Parathyroid adenoma (tissue), 2 donors: ENCODE measurements around the gene TECTB.

Source experiments
- H2AFZ ChIP-seq: fragments of 300-600 bp; sonication (generic); one replicate; pipeline ENCODE4 v1.7.0; 2017; ENCODE audit warnings: antibody characterized with exemption, mild to moderate bottlenecking
- H3K27ac ChIP-seq: fragments of 300-600 bp; sonication (generic); one replicate; pipeline ENCODE4 v1.7.0; 2017
- H3K27me3 ChIP-seq: fragments of 300-600 bp; sonication (generic); one replicate; pipeline ENCODE4 v1.7.0; 2017; ENCODE audit warnings: low read length; ENCODE audit not compliant: control insufficient read depth, insufficient read depth
- H3K36me3 ChIP-seq: fragments of 300-600 bp; sonication (generic); one replicate; pipeline ENCODE4 v1.7.0; 2017; ENCODE audit warnings: low read length; ENCODE audit not compliant: control insufficient read depth, insufficient read depth
- H3K4me1 ChIP-seq: fragments of 300-600 bp; sonication (generic); one replicate; pipeline ENCODE4 v1.7.0; 2017; ENCODE audit warnings: control low read depth
- H3K4me2 ChIP-seq: fragments of 300-600 bp; sonication (generic); one replicate; pipeline ENCODE4 v1.7.0; 2017; ENCODE audit warnings: low read length
- H3K4me3 ChIP-seq: fragments of 300-600 bp; sonication (generic); one replicate; pipeline ENCODE4 v1.7.0; 2017; ENCODE audit warnings: low read depth, low read length
- H3K79me2 ChIP-seq: fragments of 300-600 bp; sonication (generic); one replicate; pipeline ENCODE4 v1.7.0; 2017; ENCODE audit warnings: control low read depth
- H3K9ac ChIP-seq: fragments of 300-600 bp; sonication (generic); one replicate; pipeline ENCODE4 v1.7.0; 2017; ENCODE audit warnings: mild to moderate bottlenecking
- H3K9me3 ChIP-seq: fragments of 300-600 bp; sonication (generic); one replicate; pipeline ENCODE4 v1.7.0; 2017; ENCODE audit warnings: low read length; ENCODE audit not compliant: control insufficient read depth
- TF ChIP-seq, protein P1 (sequence below): fragments of 300-600 bp; sonication (generic); IDR thresholded peaks from one replicate; pipeline ENCODE4 v1.7.0; 2017; ENCODE audit warnings: antibody characterized with exemption, mild to moderate bottlenecking
- donor health status: primary hyperparathyroidism.

Gene TECTB

DNA sequence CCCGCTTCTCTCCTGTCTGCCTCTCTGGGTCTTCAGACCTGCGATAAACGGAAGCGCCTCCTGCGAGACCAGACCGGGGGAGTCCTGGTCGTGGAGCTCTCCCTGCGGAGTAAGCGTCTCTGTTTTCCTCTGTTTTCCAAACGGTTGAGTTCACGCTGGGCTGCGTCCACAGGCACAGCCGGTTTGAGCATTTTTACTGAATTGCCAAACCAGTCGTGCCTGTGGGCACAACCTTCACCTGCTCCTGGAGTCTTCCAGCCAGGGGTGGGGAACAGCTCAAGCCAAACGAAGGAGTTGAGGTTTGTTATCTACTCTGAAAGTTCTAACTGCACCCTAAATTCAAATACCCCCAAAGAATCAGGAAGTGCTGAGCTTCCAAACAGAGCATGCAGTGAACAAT is 16.3 kb downstream of the TECTB start:
- Histone ChIP-seq H3K79me2 (no peaks in the 10 kb centered on the region), H3K36me3 (no peaks in the 10 kb centered on the region), H3K27ac (no peak overlapping the region), H2AFZ (no peak overlapping the region), H3K4me2 (no peak overlapping the region), H3K9me3 (no peaks in the 10 kb centered on the region), H3K4me1 (no peaks in the 10 kb centered on the region), H3K27me3 (no peaks in the 10 kb centered on the region), H3K4me3 (no peak overlapping the region), H3K9ac (no peak overlapping the region)
- TF ChIP-seq, protein P1, sequence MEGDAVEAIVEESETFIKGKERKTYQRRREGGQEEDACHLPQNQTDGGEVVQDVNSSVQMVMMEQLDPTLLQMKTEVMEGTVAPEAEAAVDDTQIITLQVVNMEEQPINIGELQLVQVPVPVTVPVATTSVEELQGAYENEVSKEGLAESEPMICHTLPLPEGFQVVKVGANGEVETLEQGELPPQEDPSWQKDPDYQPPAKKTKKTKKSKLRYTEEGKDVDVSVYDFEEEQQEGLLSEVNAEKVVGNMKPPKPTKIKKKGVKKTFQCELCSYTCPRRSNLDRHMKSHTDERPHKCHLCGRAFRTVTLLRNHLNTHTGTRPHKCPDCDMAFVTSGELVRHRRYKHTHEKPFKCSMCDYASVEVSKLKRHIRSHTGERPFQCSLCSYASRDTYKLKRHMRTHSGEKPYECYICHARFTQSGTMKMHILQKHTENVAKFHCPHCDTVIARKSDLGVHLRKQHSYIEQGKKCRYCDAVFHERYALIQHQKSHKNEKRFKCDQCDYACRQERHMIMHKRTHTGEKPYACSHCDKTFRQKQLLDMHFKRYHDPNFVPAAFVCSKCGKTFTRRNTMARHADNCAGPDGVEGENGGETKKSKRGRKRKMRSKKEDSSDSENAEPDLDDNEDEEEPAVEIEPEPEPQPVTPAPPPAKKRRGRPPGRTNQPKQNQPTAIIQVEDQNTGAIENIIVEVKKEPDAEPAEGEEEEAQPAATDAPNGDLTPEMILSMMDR = no peak

DNA sequence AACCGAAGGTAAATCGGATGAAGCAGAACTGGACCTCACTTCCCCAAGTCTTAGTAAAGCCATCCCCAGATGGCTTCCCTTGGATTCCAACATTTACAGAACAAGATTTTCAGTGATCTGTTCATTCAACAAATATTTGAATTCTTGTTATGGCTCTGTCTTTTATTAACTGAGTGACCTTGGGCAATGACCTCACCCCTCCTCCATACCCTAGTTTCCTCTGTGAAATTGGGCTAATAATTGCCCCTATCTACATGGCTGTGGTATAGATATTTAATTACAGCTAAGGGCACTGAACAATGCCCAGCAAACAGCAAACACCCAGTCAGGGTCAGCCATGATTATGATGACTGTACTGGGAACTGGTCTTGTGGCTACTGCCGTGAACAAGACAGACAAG is 19.1 kb downstream of the TECTB start:
- no peaks in the 10 kb centered on the region for H3K9me3 ChIP-seq
- H3K4me3 ChIP-seq = no peak overlapping the region
- TF ChIP-seq, protein P1 = no peak
- H3K9ac ChIP-seq = no peak overlapping the region
- H3K36me3 ChIP-seq = no peaks in the 10 kb centered on the region
- H3K27ac ChIP-seq = no peak overlapping the region
- no peak overlapping the region for H3K4me2 ChIP-seq
- no peaks in the 10 kb centered on the region for H3K27me3 ChIP-seq
- no peak overlapping the region for H2AFZ ChIP-seq
- H3K79me2 ChIP-seq = no peaks in the 10 kb centered on the region
- H3K4me1 ChIP-seq = peaks cover 2% of the 10 kb centered on the region

DNA sequence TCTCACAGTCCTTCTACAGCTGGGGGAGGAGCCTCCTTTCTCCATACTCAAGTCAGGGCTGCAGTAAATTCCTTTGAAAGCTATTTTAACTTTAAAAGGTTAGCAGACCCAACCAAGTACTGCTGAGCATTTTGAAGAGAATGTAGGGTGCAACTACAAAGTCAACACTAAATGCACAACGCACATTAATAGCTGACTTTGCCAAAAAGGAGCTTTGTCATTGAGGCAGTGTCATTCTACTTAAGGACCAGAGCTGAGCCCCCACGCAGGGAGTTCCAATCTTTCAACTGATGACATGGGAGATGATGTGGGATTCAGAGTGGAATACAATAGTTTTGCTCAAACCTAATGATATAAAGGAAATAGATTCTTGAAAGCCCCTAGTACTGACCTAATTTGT is 20.3 kb downstream of the TECTB start:
- Histone ChIP-seq H2AFZ (no peak overlapping the region), H3K4me1 (peaks cover 3% of the 10 kb centered on the region), H3K9me3 (no peaks in the 10 kb centered on the region), H3K9ac (no peak overlapping the region), H3K4me2 (no peak overlapping the region), H3K79me2 (no peaks in the 10 kb centered on the region), H3K27ac (no peak overlapping the region), H3K4me3 (no peak overlapping the region), H3K27me3 (no peaks in the 10 kb centered on the region), H3K36me3 (no peaks in the 10 kb centered on the region)
- TF ChIP-seq, protein P1 = no peak

DNA sequence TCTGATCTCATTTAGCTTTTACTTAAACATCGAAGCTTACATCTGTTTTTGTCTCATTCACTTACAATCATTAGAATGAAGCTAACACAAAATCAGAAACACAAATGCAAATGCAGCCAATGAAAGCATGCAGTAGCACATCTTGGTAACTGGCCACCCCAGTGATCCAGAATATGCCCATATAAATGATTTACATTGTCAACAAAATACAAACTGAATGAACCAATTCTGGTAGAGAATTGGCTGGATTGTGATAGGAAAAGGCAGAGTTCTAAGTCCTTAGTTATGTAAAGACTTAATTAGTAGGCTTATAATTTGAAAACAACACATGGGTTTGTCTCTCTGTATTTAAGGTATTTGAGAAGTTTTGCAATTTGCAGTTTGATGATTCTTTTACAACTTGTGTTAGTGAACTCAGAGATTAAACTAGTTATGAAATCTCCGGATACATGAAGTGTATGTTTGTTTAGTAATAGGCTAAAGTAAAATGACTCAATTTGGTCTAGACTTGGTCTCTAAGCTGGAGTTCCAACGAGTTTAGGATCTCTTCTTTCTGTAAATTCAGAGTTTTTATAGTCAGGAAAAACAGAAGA is 21.2 kb downstream of the TECTB start:
- TF ChIP-seq, protein P1 = no peak

DNA sequence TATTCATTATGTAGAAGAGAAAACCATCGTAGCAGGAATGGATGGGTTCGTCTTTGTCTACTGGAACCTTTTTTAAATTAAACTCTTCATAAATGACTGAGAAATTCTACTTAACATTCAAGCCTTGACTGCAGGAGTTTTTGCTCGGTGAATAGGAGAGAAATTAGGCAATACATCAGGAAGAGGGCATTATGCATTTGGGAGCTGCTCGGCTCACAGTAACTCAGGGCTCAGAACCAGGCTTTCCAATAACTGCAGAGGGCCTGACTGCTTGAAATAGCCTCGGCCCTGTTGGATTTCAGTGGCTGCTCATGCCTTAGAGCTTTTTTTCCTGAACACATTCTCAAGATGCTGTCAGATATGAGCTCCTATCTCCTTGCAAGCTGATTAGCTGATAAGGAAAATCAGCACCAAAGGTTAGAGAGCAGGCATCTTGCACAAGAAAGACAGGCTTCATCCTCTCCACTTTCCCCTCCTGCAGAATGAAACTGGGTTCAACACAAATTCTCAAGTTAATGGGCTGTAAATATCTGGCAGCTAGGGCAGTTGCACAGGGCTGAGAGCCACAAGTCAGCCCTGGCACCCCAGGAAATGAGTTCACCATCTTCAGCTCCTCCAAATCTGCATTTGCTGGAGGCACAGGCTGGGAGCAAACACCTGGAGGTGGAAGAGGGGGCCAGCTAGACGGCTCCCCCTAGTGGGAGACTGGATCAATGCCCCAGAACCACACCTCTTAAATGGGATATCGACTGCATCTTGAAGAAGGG is 24.3 kb downstream of the TECTB start:
- no peak overlapping the region for H3K4me3 ChIP-seq
- H3K4me1 ChIP-seq = peaks cover 3% of the 10 kb centered on the region
- no peaks in the 10 kb centered on the region for H3K79me2 ChIP-seq
- no peaks in the 10 kb centered on the region for H3K27me3 ChIP-seq
- H3K27ac ChIP-seq = no peak overlapping the region
- no peaks in the 10 kb centered on the region for H3K9me3 ChIP-seq
- no peak overlapping the region for H3K4me2 ChIP-seq
- H2AFZ ChIP-seq = peak overlapping the region; percentile 19
- no peak overlapping the region for H3K9ac ChIP-seq
- no peaks in the 10 kb centered on the region for H3K36me3 ChIP-seq
- TF ChIP-seq, protein P1 = peak; percentile 73

More for the DNA sequence above, 21.2 kb downstream of the TECTB start:
- H3K79me2 ChIP-seq = no peaks in the 10 kb centered on the region
- H3K27me3 ChIP-seq = no peaks in the 10 kb centered on the region
- H3K4me2 ChIP-seq = no peak overlapping the region
- H3K9ac ChIP-seq = no peak overlapping the region
- no peak overlapping the region for H3K27ac ChIP-seq
- no peaks in the 10 kb centered on the region for H3K9me3 ChIP-seq
- H3K36me3 ChIP-seq = no peaks in the 10 kb centered on the region
- H3K4me3 ChIP-seq = no peak overlapping the region
- no peak overlapping the region for H2AFZ ChIP-seq
- H3K4me1 ChIP-seq = peaks cover 3% of the 10 kb centered on the region
